Immature natural killer cell (primary cell): ENCODE results near the gene CDC7. TPM values are rescaled to one million over a fixed set of nuclear protein-coding genes. Genes with fewer than 3 reads are reported as not detected.
"Not testable (repeated sequence)": the region's sequence is repeated elsewhere in the genome, so short reads cannot be mapped to it uniquely, and the experiment has no call there.

Source experiments
- DNase-seq, 3 donors: peaks; one replicate each; pipeline ENCODE4 v3.0.0; 2022; ENCODE audit warnings: mixed read lengths in 1 of 3
- H3K27ac Mint-ChIP-seq, 6 donors: one replicate each; pipeline ENCODE4 v1.8.0; 2020; ENCODE audit warnings: mixed read lengths in 6 of 6, mild to moderate bottlenecking in 5 of 6, inconsistent platforms in 4 of 6, moderate library complexity in 3 of 6
- H3K27me3 Mint-ChIP-seq, 3 donors: one replicate each; pipeline ENCODE4 v1.8.0; 2020 to 2021; ENCODE audit warnings: low read depth in 3 of 3, mild to moderate bottlenecking in 3 of 3, mixed read lengths in 3 of 3, moderate library complexity in 3 of 3, inconsistent platforms in 1 of 3
- H3K36me3 Mint-ChIP-seq, 3 donors: one replicate each; pipeline ENCODE4 v1.8.0; 2020; ENCODE audit warnings: mixed read lengths in 3 of 3, inconsistent platforms in 2 of 3, mild to moderate bottlenecking in 2 of 3
- H3K4me1 Mint-ChIP-seq, 2 donors: one replicate each; pipeline ENCODE4 v1.8.0; 2020; ENCODE audit warnings: inconsistent platforms in 2 of 2, mild to moderate bottlenecking in 2 of 2, mixed read lengths in 2 of 2, moderate library complexity in 1 of 2
- H3K4me3 Mint-ChIP-seq, 5 donors: one replicate each; pipeline ENCODE4 v1.8.0; 2020; ENCODE audit warnings: mild to moderate bottlenecking in 5 of 5, mixed read lengths in 5 of 5, inconsistent platforms in 3 of 5, moderate library complexity in 3 of 5
- H3K9me3 Mint-ChIP-seq, 6 donors: one replicate each; pipeline ENCODE4 v1.8.0; 2020; ENCODE audit warnings: mild to moderate bottlenecking in 6 of 6, mixed read lengths in 6 of 6, inconsistent platforms in 4 of 6, moderate library complexity in 3 of 6
- polyA plus RNA-seq, 3 donors: library from polyadenylated mRNA; unstranded; fragments of 300-500 nt; fragmentation: Illumina TruSeq; gene quantifications; one replicate each; pipeline ENCODE4 v1.2.3, GENCODE V29; 2021

Gene CDC7
- polyA plus RNA-seq, 3 donors from 2014 or later: 1.2 to 3.8 (median 2.4) TPM

DNA sequence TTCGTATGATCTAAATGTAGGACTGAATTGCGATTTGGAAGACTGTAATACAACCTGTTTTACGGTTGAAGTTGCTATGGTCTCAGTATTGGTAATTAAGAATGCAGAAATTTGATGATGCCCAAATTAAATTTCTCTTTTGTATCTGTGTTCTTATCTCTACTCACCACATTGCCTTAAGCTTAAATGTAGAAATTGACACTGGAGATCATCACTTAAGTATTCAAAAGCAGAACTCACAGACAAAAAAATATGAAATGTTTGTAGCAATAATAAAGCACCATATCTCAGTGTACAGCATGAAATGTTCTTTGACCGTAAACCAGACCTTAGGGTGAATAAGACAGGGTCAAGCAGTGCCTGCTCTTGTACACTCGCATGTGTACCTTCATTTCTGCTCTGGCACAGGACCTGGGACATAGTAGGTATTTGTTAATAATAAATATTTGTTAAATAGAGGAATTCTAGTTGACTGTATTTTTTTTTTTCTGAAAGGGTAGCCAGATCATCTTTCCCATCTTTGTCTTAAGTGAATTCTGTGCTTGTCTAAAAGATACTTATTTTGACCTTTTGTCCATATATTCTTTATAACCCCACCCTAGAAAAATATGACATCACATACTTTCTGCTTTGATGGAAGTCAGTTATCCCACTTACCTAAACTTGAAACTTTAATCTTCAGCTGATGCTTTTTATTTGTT lies 1.5 kb downstream of the CDC7 start:
- Mint-ChIP-seq H3K27ac (peak overlapping the region in 2 of 6 donors; percentile 11 to 36), H3K27me3 (peaks cover 0 to 6% (median 6%) of the 10 kb centered on the region in 3 donors), H3K4me3 (peak overlapping the region; percentile 21 to 75 (median 25)), H3K4me1 (peaks cover 16 to 18% of the 10 kb centered on the region in 2 donors), H3K9me3 (no peaks in the 10 kb centered on the region), H3K36me3 (peaks cover 0 to 3% (median 0%) of the 10 kb centered on the region in 3 donors)
- no peak for DNase-seq

DNA sequence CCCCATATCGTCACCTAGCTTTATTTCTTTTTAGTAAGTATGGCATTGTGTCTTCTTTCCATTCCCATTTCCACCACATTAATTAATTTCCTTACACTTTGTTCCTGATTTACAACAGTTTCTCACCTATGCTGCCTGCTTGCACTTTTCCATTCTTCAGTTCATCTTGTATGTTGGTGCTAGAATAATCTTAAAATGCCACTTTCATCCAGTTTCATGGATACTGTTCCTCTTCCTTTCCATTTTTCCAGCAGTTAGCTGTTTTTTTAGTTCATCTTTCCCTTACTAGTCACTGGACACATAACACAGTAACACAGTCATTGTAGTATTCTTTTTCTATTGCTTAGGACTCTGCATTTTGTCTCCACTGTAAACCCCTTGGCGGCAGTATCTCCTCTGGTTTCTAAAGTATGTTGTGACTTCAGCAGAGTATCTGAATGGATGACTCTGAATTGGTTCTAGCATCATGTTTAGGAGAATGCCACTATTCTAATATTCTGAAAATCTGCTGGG lies 2.1 kb downstream of the CDC7 start:
- peak overlapping the region; percentile 15 to 75 (median 25) for H3K4me3 Mint-ChIP-seq
- no peak for DNase-seq

DNA sequence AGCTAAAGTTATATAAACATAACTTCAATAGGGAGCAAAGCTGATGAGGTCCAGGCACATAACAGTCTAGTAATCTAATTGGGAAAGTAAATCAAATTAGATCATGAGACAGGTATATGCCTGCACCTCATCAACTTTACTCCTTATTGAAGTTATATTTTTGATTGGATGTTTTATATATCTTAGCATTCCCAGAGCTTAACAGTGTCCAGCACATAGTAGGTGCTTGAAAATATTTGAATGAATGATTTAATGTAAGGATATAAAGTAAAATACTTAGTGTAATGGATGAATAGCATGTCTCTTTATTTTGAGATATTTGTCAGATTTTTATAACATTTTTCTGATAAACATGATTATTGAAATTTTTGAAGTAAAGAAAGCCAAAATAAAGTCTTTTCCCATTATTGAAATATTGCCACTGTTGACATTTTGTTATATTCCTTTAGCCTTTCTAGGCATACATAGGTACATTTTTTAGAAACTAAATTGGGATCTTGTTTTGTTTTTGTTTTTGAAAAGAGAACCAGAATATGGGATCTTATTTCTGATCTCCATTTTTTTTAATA lies 2.8 kb downstream of the CDC7 start:
- H3K9me3 Mint-ChIP-seq: no peaks in the 10 kb centered on the region
- no peak overlapping the region for H3K4me3 Mint-ChIP-seq
- peaks cover 0 to 6% (median 6%) of the 10 kb centered on the region in 3 donors for H3K27me3 Mint-ChIP-seq
- peaks cover 16 to 18% of the 10 kb centered on the region in 2 donors for H3K4me1 Mint-ChIP-seq
- peaks cover 0 to 3% (median 0%) of the 10 kb centered on the region in 3 donors for H3K36me3 Mint-ChIP-seq
- DNase-seq: no peak
- no peak overlapping the region for H3K27ac Mint-ChIP-seq

More for the DNA sequence above, 2.1 kb downstream of the CDC7 start:
- Mint-ChIP-seq H3K27ac (peak overlapping the region in 3 of 6 donors; percentile 1 to 36 (median 11)), H3K4me1 (peaks cover 16 to 18% of the 10 kb centered on the region in 2 donors), H3K27me3 (peaks cover 0 to 6% (median 6%) of the 10 kb centered on the region in 3 donors), H3K36me3 (peaks cover 0 to 3% (median 0%) of the 10 kb centered on the region in 3 donors), H3K9me3 (no peaks in the 10 kb centered on the region)

DNA sequence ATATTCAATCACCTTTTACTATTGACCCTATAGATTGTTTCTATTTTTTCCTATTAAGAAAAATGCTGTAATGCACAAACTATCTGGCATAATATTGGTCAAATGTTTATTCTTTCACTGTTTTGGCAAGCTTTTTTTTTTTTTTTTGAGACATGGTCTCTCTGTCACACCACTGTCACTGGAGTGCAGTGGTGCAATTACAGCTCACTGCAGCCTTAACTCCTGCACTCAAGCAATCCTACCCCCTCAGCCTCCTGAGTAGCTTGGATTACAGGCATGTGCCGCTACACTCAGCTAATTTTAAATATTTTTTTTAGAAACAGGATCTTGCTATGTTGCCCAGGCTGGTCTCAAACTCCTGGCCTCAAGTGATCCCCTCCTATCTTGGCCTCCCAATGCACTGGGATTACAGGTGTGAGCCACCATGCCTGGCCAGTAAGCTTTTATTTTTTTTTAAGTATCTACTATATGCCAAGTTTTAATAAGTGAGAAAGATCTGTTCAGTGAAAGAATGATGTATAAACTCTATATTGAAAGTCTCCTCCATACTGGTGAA lies 3.4 kb downstream of the CDC7 start:
- Mint-ChIP-seq H3K4me3 (no peak overlapping the region), H3K9me3 (no peaks in the 10 kb centered on the region), H3K36me3 (peaks cover 0 to 9% (median 0%) of the 10 kb centered on the region in 3 donors), H3K27me3 (peaks cover 1 to 6% (median 6%) of the 10 kb centered on the region in 3 donors), H3K4me1 (peaks cover 16 to 18% of the 10 kb centered on the region in 2 donors), H3K27ac (no peak overlapping the region)
- DNase-seq: no peak

DNA sequence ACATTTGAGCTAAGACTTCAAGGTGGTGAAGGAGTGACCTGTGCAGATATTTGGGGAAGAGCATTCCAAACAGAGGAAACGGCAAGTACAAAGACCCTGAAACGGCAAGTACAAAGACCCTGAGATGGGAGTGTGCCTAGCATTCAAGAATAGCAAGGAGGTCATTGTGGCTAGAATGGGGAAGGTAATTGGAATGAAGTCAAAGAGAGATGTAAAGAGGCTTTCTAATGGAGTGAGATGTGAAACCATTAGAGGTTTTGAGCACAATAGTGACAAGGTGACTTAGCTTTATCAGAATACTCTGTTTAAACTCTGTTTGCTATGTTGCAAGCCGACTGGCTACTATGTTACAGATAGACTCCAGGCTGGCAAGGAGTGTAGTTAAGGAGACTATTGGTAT lies 4.4 kb downstream of the CDC7 start:
- H3K4me1 Mint-ChIP-seq: peaks cover 16 to 18% of the 10 kb centered on the region in 2 donors
- peaks cover 0 to 13% (median 4%) of the 10 kb centered on the region in 3 donors for H3K36me3 Mint-ChIP-seq
- peaks cover 1 to 6% (median 6%) of the 10 kb centered on the region in 3 donors for H3K27me3 Mint-ChIP-seq
- no peaks in the 10 kb centered on the region for H3K9me3 Mint-ChIP-seq
- H3K4me3 Mint-ChIP-seq: no peak overlapping the region
- no peak overlapping the region for H3K27ac Mint-ChIP-seq
- no peak for DNase-seq

DNA sequence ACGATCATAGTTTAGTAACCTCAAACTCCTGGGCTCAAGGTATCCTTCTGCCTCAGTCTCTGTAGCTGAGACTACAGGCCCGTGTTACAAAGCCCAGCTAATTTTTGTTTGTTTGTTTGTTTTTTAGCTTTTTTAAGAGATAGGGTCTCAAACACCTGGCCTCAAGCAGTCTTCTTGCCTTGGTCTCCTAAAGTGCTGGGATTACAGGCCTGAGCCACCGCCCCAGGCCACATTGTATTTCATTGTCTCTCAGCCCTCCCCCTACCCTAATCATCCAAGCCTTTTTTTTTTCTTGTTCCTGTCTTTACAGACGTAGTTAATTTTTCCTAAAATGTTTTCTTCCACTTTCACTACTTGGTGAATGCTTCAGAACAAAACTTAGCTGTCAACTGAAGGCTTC lies 5.4 kb downstream of the CDC7 start:
- H3K36me3 Mint-ChIP-seq: peaks cover 3 to 13% (median 11%) of the 10 kb centered on the region in 3 donors
- no peak overlapping the region for H3K4me3 Mint-ChIP-seq
- DNase-seq: no peak

DNA sequence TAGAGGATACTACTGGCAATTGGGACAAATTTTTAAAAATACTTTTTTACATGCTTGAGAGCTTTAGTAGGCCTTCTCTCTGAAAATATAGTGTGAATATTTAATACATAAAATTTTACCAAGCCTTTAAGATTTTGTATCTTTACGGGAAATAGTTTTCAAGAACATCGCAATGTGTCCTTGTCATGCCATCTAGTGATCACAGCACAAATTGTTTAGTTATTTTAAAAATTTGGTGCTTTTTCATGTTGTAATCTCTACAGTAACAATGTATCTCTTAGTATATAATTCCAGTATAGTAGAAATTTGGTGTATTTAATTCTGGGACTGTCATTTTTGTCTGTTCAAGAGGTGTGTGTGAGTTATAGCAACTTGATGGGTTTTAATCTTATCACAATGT lies 6.7 kb downstream of the CDC7 start:
- Mint-ChIP-seq H3K4me3 (no peak overlapping the region), H3K4me1 (peaks cover 7 to 8% of the 10 kb centered on the region in 2 donors), H3K27ac (no peak overlapping the region), H3K27me3 (peaks cover 0 to 1% (median 0%) of the 10 kb centered on the region in 3 donors), H3K36me3 (peaks cover 3 to 13% (median 11%) of the 10 kb centered on the region in 3 donors), H3K9me3 (no peaks in the 10 kb centered on the region)
- no peak for DNase-seq

More for the DNA sequence above, 5.4 kb downstream of the CDC7 start:
- H3K4me1 Mint-ChIP-seq: peaks cover 16 to 18% of the 10 kb centered on the region in 2 donors
- H3K27me3 Mint-ChIP-seq: peaks cover 1 to 5% (median 5%) of the 10 kb centered on the region in 3 donors
- no peaks in the 10 kb centered on the region for H3K9me3 Mint-ChIP-seq
- no peak overlapping the region for H3K27ac Mint-ChIP-seq

DNA sequence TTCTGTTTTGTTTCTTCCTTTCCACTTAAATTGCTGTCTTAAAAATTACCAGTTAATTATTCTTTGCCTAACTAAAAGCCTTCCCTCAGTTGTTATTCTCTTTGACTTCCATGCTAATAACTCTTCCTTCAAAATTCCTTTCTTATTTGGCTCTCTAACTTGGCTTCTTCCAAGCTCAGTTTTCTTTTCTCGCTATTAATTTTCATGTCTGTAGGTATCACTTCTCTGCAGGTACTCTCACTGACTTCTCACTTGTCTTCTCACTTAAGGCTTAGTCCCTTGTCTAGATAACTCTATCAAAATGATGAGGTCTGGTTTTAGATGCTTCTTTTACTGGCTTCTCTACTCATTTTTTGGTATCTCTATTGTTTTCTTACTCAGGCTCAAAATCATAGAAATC lies 10.1 kb downstream of the CDC7 start:
- Mint-ChIP-seq H3K4me1 (peaks cover 22 to 29% of the 10 kb centered on the region in 2 donors), H3K9me3 (no peaks in the 10 kb centered on the region), H3K4me3 (no peak overlapping the region), H3K36me3 (peaks cover 7 to 19% (median 18%) of the 10 kb centered on the region in 3 donors), H3K27ac (no peak overlapping the region), H3K27me3 (peaks cover 0 to 1% (median 0%) of the 10 kb centered on the region in 3 donors)
- no peak for DNase-seq

DNA sequence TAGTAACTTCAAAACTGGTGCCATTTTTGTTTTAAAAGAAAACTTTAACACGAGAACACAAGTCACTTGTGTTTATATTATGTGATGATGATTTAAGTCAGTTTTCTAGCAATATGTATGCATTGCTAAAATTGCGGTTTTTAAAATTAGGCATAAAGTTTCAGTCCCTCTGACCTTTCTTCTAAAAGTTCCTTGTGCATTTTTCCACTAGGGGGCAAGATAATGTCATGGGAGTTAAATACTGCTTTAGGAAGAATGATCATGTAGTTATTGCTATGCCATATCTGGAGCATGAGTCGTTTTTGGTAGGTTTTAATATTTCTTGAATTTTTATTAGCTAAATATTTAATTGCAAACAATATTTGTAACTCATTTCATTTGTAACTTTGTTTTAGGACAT lies 10.7 kb downstream of the CDC7 start:
- H3K4me3 Mint-ChIP-seq: no peak overlapping the region
- H3K4me1 Mint-ChIP-seq: peaks cover 22 to 29% of the 10 kb centered on the region in 2 donors
- H3K27ac Mint-ChIP-seq: no peak overlapping the region
- peaks cover 9 to 21% (median 19%) of the 10 kb centered on the region in 3 donors for H3K36me3 Mint-ChIP-seq
- peak in 2 of 3 donors; percentile 35 to 48 for DNase-seq
- H3K9me3 Mint-ChIP-seq: no peaks in the 10 kb centered on the region
- H3K27me3 Mint-ChIP-seq: peaks cover 0 to 1% (median 0%) of the 10 kb centered on the region in 3 donors

DNA sequence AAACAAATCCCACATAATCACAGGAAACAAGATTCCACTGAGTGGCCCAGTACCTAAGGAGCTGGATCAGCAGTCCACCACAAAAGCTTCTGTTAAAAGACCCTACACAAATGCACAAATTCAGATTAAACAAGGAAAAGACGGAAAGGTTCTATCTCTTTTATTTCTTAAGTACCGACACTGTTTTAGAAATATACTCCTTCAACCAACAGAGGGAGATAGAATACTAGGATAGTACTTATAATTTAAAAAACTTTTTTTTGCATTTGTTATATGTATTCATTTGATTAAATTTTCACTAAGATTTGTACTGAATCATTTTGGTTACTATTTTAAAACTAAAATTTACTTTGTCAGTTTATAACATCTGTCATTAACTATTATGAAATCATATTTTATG lies 12.5 kb downstream of the CDC7 start:
- H3K4me1 Mint-ChIP-seq: peaks cover 33 to 40% of the 10 kb centered on the region in 2 donors
- peaks cover 22 to 32% (median 27%) of the 10 kb centered on the region in 3 donors for H3K36me3 Mint-ChIP-seq
- peak; percentile 33 to 46 (median 42) for DNase-seq
- H3K9me3 Mint-ChIP-seq: no peaks in the 10 kb centered on the region
- H3K4me3 Mint-ChIP-seq: peak overlapping the region in 1 of 5 donors; percentile 1
- peak overlapping the region in 5 of 6 donors; percentile 5 to 70 (median 44) for H3K27ac Mint-ChIP-seq
- H3K27me3 Mint-ChIP-seq: peaks cover 0 to 1% (median 0%) of the 10 kb centered on the region in 3 donors

DNA sequence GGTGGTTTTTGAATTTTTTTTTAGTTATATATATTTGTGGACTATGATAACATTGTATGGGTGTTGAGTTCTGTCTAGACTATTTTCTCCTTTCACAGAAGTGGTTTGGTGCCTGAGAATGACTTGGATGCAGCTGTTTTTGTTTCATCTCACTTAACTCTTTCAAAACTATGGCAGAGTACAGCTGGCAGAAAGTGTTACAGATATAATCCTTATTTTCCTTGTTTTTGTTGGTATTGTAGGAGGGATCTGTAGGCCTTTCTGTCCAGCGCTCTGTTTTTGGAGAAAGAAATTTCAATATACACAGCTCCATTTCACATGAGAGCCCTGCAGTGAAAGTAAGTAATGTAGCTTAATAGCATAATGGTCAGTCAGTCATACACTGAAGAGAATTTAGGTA lies 13.1 kb downstream of the CDC7 start:
- Mint-ChIP-seq H3K9me3 (no peaks in the 10 kb centered on the region), H3K36me3 (peaks cover 22 to 33% (median 31%) of the 10 kb centered on the region in 3 donors), H3K4me1 (peaks cover 37 to 45% of the 10 kb centered on the region in 2 donors), H3K4me3 (peak overlapping the region in 1 of 5 donors; percentile 28), H3K27ac (peak overlapping the region in 5 of 6 donors; percentile 35 to 79 (median 69)), H3K27me3 (peaks cover 0 to 2% (median 1%) of the 10 kb centered on the region in 3 donors)
- DNase-seq: no peak

DNA sequence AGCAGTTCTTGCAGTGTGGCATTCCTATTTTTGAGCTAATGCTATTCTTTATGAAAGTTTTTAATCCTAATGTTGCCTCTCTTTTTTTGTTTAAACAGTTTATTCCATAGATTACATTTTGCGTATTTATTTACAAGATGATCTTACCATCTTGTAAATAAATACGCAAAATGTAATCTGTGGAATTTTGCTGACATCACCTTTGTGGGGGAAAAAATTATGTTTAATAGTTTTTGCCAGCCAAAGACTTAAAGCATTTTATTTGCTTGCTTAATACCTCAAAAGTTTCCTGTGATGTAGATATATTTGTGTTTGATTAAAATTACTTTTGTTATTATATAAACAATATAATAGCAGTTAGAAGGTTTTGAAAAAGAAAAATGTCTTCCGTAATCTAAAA lies 15.3 kb downstream of the CDC7 start:
- no peak overlapping the region for H3K27ac Mint-ChIP-seq
- H3K4me1 Mint-ChIP-seq: peaks cover 48 to 68% of the 10 kb centered on the region in 2 donors
- no peak overlapping the region for H3K4me3 Mint-ChIP-seq
- H3K27me3 Mint-ChIP-seq: peaks cover 0 to 2% (median 0%) of the 10 kb centered on the region in 3 donors
- H3K36me3 Mint-ChIP-seq: peaks cover 18 to 25% (median 20%) of the 10 kb centered on the region in 3 donors
- no peak for DNase-seq
- no peaks in the 10 kb centered on the region for H3K9me3 Mint-ChIP-seq

DNA sequence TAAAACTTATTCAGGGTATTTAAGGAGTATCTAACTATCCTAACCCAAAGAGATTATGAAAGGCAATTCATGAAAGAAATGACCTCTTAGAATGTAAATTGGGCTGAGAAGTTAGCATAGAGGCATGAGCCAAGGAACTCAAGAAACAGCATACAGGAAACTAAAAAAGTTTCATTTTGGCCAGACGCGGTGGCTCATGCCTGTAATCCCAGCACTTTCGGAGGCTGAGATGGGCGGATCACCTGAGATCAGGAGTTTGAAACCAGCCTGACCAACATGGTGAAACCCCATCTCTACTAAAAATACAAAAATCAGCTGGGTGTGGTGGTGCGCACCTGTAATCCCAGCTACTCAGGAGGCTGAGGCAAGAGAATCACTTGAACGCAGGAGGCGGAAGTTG lies 16.0 kb downstream of the CDC7 start:
- H3K27ac Mint-ChIP-seq, H3K27me3 Mint-ChIP-seq: not testable (repeated sequence)
- H3K36me3 Mint-ChIP-seq: peaks cover 18 to 25% (median 20%) of the 10 kb centered on the region in 3 donors

More for the DNA sequence above, 16.0 kb downstream of the CDC7 start:
- not testable (repeated sequence) for H3K4me3 Mint-ChIP-seq, H3K9me3 Mint-ChIP-seq, DNase-seq
- peaks cover 52 to 74% of the 10 kb centered on the region in 2 donors for H3K4me1 Mint-ChIP-seq
